Measurements from ENCODE around the gene HSP90AB1.

Gene HSP90AB1

GRCh38 chr6:44235891-44236516 lies 10.9 kb upstream of the HSP90AB1 start:
- no peak for DNase-seq

GRCh38 chr6:44237021-44237812 lies 9.7 kb upstream of the HSP90AB1 start:
- peak; percentile 84 for DNase-seq

- peak; percentile 89 for DNase-seq
Measured at GRCh38 chr6:44237813-44238433, 9.0 kb upstream of the HSP90AB1 start.

- DNase-seq, result no peak
Measured at GRCh38 chr6:44238687-44239350, 8.1 kb upstream of the HSP90AB1 start.

- DNase-seq, result no peak
Measured at GRCh38 chr6:44243345-44243744, 3.6 kb upstream of the HSP90AB1 start.

- no peak for DNase-seq
Measured at GRCh38 chr6:44245391-44245911, 1.4 kb upstream of the HSP90AB1 start.

- DNase-seq, result peak; percentile 91
Measured at GRCh38 chr6:44245912-44246662, 814 bp upstream of the HSP90AB1 start.

- DNase-seq, result peak; percentile 90
Measured at GRCh38 chr6:44247338-44248302, 719 bp downstream of the HSP90AB1 start.

- no peak for DNase-seq
Measured at GRCh38 chr6:44248579-44248978, 1.7 kb downstream of the HSP90AB1 start.

- no peak for DNase-seq
Measured at GRCh38 chr6:44249082-44249748, 2.3 kb downstream of the HSP90AB1 start.

- DNase-seq, result no peak
Measured at GRCh38 chr6:44250067-44250717, 3.3 kb downstream of the HSP90AB1 start.

- no peak for DNase-seq
Measured at GRCh38 chr6:44250718-44251123, 3.8 kb downstream of the HSP90AB1 start.

GRCh38 chr6:44251576-44252524 lies 4.9 kb downstream of the HSP90AB1 start:
- no peak for DNase-seq

GRCh38 chr6:44253307-44254101 lies 6.6 kb downstream of the HSP90AB1 start:
- peak; percentile 79 for DNase-seq

GRCh38 chr6:44254191-44255104 lies 7.5 kb downstream of the HSP90AB1 start:
- DNase-seq, result peak; percentile 56

- DNase-seq, result peak; percentile 55
Measured at GRCh38 chr6:44255105-44255808, 8.4 kb downstream of the HSP90AB1 start.
